ENCODE data around the gene STUM.

STUM gene

GRCh38 chr1:226563666-226564065 lies 15.1 kb downstream of the STUM start:
- DNase-seq = no peak

DNA sequence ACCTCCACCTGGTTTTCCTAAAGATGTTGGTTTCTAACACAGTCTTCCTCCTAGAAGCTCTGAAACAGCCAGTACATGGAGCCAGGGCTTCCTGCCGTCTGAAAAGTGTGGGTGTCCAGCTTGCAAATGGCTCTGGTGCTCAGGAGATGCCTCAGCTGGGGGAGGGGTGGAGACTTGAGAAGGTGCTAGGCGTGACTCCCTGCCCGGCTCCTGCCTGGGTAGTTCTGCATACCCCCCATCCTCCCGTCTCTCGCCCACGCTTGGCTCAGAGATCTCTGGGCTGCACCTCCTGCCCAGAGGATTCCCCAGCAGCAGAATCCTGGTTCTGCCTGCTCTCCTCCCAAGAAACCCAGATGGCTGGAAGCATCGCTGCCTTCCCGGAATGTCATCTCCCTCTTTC lies 16.9 kb downstream of the STUM start:
- DNase-seq = no peak

GRCh38 chr1:226566234-226566633 lies 17.7 kb downstream of the STUM start:
- no peak for DNase-seq

GRCh38 chr1:226566760-226567159 lies 18.2 kb downstream of the STUM start:
- DNase-seq = no peak

GRCh38 chr1:226568077-226568831 lies 19.7 kb downstream of the STUM start:
- no peak for DNase-seq

GRCh38 chr1:226568975-226569741 lies 20.6 kb downstream of the STUM start:
- no peak for DNase-seq

DNA sequence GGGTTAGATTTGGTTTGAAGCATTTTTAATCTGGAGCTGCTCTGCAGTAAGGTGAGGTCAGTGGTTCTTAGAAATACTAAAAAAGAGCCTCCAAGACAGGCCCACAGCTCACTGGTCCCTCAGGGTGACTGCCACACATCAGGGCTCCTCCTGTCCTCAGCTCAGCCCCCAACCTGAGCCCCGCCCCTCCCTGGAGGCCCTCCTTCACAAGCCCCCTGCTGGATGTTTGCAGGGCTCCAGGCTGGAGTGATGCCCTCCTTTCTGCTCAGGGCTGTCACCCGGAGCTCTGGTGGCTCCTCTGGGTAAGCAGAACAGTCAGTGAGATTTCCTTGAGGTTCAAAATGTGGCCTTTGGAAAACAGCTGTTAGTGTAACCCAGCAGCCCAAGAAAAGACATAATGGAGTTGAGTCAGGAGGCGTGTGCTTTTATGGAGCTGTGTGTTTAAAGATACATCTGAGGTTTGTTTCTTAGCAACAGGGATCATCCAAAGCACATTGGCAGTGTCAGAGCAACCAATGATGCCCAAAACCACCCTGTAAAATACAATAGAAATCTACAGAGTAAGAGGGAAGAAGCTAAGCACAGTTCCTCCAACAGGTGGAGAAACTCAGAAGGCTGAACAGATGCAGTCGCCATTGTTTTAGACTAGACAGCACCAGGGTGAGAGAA lies 21.4 kb downstream of the STUM start:
- no peak for DNase-seq

- DNase-seq = no peak
Observed at GRCh38 chr1:226571893-226572292, 23.3 kb downstream of the STUM start.

- DNase-seq = no peak
Observed at GRCh38 chr1:226572325-226572726, 23.8 kb downstream of the STUM start.

- no peak for DNase-seq
Observed at GRCh38 chr1:226574044-226574443, 25.5 kb downstream of the STUM start.

DNA sequence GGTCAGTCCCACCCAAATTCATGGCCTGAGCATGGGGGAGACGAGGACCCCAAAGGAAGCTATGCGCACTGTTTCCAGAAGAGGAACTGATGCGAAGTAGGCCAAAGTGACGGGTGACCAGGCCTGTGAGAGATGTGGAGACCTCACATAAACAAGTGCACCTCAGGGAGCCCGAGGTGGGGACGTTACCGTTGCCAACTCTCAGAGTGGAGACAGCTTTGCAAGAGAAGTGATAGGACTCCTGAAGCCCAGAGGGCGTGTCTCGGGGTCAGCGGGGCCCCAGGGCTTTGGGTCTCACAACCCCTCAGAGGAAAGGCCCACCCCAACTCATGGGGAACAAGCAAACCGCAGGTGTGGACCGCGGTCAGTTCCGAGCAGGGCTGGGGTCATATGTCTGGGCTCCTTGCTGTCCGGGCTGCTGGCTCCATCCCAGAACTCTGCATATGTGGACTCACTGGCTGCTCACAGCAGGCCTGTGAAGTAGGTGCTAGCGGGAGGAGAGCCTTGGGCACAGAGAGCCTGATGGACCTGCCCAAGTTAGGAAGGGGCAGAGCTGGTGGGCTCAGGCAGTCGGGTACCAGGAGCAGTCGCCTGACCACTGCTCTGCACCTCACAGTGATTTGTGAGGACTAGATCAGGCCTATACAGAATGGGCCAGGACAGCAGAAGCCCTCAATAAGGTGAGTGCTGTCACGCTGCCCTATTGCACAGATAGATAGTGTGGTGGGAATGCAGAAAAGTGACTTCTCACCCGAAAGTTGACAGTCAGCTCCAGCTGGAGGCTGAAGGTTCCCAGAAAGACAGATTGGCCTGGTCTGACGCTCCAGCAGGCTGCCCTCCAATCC lies 26.2 kb downstream of the STUM start:
- no peak for DNase-seq

- DNase-seq = no peak
Observed at GRCh38 chr1:226575436-226575720, 26.8 kb downstream of the STUM start.

GRCh38 chr1:226575739-226576378 lies 27.3 kb downstream of the STUM start:
- DNase-seq = peak; percentile 67

- no peak for DNase-seq
Observed at GRCh38 chr1:226576601-226577000, 28.0 kb downstream of the STUM start.

DNA sequence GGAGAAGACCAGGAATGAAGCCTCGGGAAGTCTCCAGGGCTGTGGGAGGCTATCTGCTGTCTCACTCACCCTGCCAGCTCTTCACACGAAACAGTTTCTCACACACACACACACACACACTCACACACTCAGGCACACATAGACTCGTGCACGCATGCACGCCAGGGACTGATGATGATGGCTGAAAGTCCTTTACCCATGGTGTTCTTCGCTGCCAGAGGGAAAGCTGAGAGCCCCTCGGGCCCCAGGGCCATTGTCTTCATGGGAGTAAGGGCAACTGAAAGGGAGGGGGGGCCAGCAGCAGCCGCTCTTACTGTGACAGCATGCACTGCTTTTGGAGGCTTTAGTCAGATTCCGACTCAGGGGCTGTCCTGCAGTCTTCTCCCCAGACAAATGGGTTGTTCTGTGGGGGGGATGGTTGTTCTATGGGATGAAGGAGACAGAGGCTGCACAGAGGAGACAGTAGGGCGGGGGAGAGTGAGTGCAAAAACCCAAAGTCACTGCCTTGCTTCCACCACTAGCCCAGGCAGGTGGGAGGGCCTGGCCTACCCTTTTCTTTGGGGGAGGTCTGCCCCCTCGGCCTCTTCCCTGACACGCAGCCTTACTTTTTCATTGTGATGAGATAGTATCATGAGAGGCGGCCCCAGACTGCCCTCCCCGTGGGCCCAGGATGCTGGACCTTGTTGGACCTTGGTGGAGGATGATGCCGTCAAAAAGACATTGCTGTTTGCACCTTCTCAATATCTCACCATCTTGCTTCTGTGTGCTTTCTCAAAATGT lies 29.0 kb downstream of the STUM start:
- no peak for DNase-seq

DNA sequence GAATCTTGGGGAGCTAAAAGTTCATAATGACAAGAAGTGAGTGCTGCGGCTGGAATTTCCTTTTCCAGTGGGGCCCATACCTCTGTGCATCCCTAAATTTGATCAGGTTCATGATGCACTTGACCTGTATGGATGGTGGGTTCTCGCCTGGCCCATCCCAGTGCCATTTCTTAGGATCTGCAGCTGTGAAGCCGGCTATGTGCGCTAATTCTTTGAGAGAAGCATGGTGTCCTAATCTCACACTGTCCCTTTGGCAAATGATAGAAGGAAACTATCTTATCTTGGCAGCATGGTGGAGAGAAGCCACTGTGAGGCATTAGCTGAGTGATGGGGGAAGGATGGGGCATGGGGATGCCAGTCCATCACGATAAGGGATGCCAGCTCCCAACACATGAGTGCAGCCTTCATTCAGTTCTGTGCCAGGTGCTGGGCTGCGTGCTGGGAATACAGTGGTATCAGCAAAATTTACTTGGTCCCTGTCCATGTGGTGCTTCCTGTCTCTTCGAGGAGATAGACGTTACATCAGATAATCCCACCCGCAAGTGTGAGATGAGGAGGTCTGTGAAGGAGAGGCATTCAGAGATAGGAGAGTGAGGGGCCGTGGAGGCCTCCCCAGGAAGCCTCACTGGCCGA lies 30.5 kb downstream of the STUM start:
- DNase-seq = no peak

GRCh38 chr1:226579781-226580323 lies 31.3 kb downstream of the STUM start:
- no peak for DNase-seq

GRCh38 chr1:226580625-226581270 lies 32.2 kb downstream of the STUM start:
- no peak for DNase-seq

GRCh38 chr1:226581650-226582330 lies 33.2 kb downstream of the STUM start:
- DNase-seq = no peak

DNA sequence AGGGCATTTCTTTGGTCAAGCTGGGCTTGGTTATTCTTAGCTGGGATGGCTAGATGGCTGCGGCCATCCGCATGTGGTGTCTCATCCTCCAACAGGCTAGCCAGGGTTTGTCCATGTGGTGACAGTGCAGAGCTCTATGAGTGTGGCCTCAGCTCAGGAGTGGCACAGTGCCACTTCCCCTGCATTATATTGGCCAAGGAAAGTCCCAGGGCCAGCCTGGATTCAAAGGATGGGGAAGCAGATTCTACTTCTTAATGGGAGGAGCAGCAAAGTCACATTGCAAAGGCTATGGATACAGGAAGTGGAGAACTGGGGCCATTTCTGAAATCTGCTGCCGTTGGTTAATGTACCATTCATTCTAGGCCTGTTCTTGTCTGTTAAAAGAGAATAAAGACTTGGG lies 34.4 kb downstream of the STUM start:
- DNase-seq = no peak
